Activated T-cell treated with anti-CD3 and anti-CD28 coated beads for 24 hours (primary cell): ENCODE measurements around the gene RFX1.
"Not testable (repeated sequence)": the region's sequence is repeated elsewhere in the genome, so short reads cannot be mapped to it uniquely, and the experiment has no call there.

ENCODE experiments used
- DNase-seq: peaks from one replicate; pipeline ENCODE4 v3.0.0-alpha.2; 2020; ENCODE audit warnings: low read depth

The RFX1 gene

GRCh38 chr19:14026652-14027192, 20.6 kb upstream of the RFX1 start:
- DNase-seq = not testable (repeated sequence)

- DNase-seq = no peak
Measured at GRCh38 chr19:14023404-14024235, 17.5 kb upstream of the RFX1 start.

GRCh38 chr19:14022469-14022868, 16.3 kb upstream of the RFX1 start:
- no peak for DNase-seq

GRCh38 chr19:14021474-14021873, 15.4 kb upstream of the RFX1 start:
- no peak for DNase-seq

GRCh38 chr19:14019739-14020138, 13.6 kb upstream of the RFX1 start:
- not testable (repeated sequence) for DNase-seq

GRCh38 chr19:14019100-14019499, 13.0 kb upstream of the RFX1 start:
- DNase-seq = no peak

GRCh38 chr19:14015524-14016035, 9.5 kb upstream of the RFX1 start:
- no peak for DNase-seq

GRCh38 chr19:14012378-14012915, 6.3 kb upstream of the RFX1 start:
- no peak for DNase-seq

DNA sequence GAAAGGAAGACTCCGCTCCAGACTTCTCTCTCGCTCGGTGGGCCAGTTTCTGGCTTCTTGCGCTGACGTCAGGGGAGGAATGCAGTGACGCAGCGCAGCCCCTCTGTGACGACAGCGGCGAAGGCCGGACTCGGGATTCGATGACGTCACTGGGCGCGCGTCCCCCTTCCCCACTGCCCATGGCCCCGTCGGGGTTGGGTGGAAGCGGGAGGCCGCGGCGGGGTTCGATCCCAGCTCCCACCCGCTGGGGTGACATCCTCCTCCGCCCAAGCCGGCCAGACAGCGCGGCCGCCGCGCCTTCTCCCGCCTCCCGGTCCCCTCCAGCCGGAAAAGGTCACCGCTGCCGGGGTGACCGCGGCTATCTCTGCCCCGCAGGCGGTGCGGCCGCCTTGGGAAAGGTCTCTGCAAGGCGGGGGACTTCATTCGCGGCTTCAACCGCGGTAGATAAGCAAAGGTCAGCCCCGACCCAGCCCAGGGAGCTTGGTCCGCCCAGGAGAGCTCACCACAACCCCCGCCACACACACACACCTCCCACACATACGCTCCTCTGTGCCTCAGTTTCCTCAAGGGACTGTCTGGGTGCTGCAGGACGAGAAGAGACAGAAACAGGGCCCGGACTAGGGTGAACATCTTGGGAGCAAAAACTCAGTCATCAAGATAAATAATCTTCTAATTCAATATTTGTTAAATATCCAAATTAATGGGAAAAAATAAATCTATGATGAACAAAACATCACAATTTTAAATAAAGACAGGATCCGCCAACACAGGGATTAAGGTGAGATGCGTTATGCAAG, 844 bp upstream of the RFX1 start:
- no peak for DNase-seq

GRCh38 chr19:14005349-14006084, 603 bp downstream of the RFX1 start:
- DNase-seq = peak; percentile 83

- no peak for DNase-seq
Measured at GRCh38 chr19:14004619-14005348, 1.3 kb downstream of the RFX1 start.

- DNase-seq = no peak
Measured at GRCh38 chr19:14003251-14004055, 2.7 kb downstream of the RFX1 start.

DNA sequence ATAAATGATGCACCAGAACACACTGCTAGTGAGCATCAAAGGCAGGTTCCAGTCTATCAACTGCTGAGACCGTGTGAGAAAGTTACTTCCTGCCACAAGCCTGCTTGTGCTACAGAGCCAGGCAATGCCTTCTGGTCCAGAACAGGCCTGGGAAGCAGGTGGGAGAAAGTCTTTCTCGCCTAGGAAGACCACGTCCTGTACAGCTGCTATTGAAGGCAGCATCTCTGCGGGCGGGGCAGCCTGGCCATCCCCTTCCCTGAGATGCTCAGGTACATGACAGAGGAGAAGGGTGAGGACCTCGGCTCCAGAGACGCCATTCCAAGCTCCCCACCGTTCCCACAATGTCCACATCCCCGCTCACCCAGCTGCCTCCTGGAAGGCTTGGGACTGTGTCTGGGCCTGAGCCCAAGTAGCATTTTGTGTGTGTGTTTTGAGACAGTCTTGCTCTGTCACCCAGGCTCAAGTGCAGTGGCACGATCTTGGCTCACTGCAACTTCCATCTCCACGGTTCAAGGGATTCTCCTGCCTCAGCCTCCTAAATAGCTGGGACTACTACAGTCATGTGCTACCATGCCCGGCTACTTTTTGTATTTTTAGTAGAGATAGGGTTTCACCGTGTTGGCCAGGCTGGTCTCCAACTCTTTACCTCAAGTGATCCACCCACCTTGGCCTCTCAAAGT, 3.4 kb downstream of the RFX1 start:
- DNase-seq = no peak

- DNase-seq = no peak
Measured at GRCh38 chr19:14000691-14001375, 5.3 kb downstream of the RFX1 start.

GRCh38 chr19:13999085-13999484, 7.0 kb downstream of the RFX1 start:
- no peak for DNase-seq

DNA sequence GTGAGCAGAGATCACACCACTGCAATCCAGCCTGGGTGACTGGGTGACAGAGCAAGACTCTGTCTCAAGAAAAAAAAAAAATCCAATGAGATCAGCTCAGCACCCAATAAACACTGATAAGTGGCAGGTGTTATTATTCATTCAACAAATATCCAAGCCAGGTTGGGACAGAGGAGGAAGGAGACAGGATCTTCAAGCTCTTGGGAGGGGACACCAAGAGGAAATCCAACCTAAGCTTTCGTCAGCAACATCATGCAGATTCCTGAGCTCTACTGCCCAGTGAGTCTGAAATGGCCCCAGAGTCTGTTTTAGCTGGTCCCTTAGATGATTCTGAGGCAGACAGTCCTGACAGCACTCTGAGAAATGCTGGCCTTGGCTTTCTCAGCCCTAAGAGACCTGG, 7.7 kb downstream of the RFX1 start:
- no peak for DNase-seq

DNA sequence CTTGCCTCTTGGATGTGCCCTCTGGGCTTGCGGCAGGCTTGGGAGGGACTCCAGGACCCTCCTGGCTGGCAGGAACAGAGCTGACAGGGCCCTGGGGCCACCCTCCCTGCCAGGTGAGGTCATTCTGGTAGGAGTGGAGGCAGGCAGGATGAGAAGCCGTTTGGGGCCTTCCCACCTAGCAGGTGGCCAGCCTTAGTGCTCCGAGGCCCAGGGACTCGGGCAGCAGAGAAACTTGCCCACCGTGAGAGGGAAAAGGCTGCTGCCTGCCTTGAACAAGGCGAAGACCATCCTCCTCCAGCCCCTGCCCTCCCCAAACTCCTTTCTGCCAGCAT, 8.5 kb downstream of the RFX1 start:
- no peak for DNase-seq

DNA sequence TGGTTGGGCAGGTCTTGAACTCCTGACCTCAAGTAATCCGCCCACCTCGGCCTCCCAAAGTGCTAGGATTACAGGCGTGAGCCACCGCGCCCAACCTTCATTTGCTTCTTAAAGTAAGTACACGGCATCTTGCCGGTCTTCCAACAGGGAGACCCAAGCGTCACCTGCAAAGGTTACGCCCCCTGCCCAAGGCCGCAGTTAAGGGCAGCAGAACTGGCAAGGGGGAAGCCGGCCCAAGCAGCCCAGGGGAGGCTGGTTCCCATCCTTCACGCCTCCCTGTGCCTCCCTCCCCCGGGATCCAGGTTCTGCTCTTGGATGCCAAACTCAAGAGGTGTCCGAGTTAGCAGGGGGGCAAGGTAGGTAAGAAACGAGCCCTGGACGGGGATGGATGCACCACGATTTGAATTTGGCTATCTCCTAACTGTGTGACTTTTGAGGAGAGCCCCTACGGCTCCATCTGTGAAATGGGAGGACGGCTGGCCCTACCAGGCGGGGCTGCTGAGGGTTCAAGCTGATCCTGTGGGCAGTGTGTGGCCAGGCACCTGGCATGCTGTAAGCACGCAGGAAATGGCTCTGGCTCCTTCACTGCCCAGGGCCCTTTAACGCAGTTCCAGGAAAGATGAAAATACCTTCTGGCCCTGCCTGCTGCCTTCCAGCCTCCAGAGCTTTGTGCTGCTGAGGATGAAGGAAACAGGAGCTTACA, 9.0 kb downstream of the RFX1 start:
- DNase-seq = no peak
